NCI-H748 treated with DMSO at 0.1 percent for 48 hours (cell line): ENCODE measurements around the gene BACH2.

ENCODE experiments used
- DNase-seq: peaks from one replicate; lab custom pipeline; 2025; lab: John Stamatoyannopoulos, UW

The BACH2 gene

DNA sequence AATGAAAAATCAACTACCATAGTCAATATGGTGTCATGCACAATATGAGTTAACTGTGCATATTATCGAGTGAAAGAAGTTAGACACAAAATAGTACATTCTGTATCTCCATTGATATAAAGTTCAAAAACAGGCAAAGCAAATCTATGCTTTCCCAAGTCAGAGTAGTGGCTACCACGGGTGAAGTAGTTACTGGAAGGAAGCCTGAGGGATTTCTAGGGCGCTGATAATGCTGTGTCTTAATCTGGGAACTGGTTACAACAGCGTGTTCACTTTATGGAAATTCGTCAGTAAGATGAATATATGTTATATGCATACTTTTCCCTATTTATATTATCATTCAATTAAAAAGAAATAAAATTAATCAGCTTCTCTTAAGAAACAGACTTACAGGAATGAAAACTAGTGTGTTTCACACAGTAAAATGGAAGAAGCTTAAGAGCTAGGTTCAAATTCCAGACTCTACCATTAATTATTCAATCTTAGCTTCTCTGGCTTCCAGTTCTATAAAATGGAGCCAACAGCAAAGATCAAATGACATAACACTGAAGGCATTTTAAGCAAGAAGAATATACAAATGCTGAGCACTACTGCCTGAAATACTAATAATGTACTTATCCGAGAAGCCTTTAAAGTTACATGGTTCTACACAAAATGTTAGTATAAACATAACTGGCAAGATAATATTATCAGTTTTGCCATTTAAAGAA lies 19.2 kb downstream of the BACH2 start:
- no peak for DNase-seq

DNA sequence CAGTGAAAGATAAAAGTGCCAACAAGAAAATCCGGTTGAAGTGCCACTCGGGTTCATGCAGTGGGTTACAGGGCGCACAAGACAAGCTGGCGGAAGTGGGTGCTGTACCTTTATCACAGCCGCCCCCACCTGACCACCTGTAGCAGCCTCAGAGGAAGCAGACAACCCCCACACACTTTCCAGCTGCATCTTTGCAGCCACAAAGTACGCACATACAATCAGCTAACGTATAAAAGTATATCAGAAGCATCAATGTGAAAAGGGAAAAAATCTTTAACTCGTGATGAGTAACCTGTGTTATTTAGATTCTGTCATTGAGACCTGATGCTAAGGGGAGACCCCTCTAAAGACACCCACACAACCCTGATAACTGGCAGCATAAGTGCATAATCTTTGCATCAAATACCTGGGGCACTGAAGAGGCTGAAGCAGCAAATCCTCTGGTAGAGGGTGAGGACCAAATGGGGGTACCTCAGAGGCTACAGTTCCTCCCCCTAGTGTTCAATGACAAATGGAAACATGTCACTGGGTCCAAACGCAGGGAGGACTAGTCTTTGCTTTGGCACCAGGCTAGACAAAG lies 22.1 kb downstream of the BACH2 start:
- no peak for DNase-seq

DNA sequence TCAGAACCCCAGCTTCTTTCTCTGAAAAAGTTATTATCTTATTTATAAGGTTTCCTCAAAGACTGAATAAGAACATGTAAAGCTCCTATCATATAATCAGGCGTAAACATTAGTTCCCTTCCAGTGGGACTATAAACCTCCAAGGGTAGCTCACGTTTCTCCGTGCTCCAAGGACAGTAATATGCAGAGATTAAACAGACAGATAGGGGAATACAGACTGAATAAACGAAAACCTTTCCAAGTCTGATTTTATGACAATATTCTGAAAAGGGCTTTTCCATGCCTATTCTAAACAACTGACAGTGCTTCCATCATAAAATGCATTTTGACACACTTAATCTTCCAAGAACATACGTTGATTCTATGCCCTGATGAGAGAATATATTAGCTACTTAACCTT lies 22.8 kb downstream of the BACH2 start:
- no peak for DNase-seq

DNA sequence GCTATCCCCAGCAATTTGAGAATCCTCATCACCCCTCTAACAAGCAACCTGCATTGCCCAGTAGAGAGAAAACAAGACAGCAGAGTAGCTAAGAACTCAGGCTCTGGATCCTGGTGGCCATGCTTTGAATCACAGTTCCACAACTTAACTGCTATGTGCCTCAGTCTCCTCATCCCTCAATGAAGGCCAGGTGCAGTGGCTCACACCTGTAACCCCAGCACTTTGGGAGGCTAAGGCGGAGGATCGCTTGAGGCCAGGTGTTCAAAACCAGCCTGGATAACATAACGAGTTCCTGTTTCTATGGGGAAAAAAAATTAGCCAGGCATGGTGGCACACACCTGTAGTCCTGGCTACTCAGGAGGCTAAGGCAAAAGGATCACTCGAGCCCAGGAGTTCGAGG lies 23.7 kb downstream of the BACH2 start:
- no peak for DNase-seq

DNA sequence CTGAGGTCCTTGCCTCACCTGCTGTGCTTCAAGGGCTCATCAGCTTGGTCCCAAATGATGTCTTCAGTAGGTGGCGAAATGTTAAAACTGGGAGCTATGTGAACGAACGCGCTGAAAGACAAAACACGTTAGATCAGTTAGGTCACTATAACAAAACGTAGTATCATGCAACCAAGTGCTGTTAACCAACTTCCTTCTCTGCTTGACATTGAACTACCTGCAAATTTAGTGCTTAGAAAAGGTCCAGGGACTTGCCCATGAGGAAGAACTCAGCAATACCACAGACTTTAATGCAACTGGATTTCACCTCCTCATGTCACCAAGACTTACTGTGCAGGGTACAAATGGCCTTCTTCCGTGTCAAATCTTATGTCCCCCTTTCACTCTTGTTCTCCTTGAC lies 24.8 kb downstream of the BACH2 start:
- DNase-seq: no peak

DNA sequence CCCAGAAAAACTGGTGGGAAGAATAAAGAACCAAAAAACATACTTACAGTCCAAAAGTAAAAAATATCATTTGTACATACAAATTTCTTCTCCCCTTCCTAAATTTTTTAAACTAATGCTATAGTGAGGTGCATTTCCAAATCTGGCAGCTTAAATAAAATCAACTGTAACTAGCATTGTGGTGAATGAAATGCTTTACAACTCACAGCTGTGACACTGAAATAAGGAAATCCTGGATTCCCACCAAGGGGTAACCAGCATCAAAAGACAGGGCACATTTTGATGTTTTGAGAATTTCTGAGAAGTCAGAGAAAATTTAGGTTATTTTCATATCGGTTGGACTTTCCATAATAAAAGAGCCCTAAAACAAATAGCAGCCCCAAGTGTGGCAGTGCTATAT lies 27.3 kb downstream of the BACH2 start:
- DNase-seq: no peak

DNA sequence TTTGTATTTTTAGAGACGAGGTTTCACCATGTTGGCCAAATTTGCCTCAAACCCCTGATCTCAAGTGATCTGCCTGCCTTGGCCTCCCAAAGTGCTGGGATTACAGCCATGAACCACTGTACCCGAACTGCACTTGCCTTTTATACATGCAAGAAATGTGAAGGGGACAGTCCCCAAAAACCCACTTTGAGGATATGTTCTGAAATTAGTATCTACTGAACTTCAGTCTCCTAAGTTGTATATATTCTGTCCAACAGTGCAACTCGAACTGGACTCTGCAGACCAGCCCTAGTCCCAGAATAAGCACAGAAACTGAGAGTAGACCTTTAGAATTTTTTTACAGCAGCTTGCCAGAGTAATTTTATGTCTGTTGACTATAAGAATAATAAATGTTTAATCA lies 28.5 kb downstream of the BACH2 start:
- DNase-seq: no peak

DNA sequence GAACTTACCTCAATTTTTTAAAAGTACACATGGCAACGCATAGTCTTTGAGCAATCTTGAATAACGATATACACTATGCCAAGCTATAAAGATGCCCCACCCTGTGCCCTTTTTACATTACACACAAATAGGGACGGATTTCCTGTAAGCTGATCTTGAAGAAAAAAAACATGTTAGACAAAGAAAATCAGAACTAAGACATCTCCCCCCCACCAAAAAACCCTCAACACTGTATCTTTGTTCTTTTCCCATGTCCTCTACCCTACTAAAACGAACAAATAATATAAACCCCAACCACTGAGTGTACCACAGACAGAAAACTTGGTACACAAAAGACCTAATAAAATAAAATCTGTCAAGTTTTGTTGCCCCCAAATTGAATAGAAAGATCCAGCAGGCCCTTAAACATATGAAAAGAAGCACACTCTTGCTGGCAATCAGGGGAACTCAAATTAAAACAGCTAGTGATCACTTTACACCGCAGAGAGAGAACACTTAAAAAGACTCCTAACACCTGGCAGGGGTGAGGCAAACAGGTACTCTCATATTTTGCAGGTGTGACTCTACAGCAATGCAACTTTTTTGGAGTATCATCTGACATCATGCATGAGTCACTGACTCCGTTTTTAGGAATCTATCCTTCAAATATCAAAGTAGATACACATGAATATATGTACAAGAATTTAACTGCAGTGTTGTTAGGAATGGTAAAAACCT lies 29.6 kb downstream of the BACH2 start:
- DNase-seq: no peak

DNA sequence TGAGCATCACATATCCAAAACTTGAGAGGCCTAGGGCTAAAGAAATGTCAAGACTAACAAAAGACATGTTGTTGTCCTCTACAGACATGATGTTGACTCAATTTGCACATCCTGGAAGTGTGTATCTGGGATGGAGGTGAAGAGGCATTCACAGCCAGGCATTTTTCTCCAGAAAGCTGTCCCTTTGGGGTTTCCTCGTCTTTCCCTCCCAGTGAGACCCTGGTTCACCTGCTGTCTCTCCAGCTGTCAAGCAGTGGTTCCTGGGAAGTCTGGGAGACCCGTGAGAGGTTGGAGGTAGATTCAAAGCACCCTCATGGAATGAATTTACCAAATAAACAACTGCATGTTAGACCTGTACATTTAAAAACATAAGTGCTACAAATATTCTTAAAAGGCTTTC lies 32.1 kb downstream of the BACH2 start:
- no peak for DNase-seq

DNA sequence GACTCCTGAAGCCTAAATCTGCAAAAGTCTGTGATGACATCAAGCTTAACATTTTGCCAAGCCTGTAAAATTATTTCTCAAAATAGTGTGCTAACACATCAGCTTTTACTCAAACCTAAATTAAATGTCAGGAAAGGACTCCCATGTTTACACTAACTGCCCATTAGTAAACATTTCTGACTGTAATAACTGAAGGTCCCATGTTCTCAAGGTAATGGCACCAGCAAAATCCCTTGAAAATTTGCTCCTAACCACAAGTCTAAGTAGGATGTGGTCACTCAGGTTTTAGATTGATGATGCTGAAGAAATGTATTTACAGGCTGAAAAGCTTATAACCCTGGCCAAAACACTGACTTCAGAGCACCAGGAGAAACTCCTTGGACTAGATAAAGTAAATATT lies 33.0 kb downstream of the BACH2 start:
- no peak for DNase-seq

DNA sequence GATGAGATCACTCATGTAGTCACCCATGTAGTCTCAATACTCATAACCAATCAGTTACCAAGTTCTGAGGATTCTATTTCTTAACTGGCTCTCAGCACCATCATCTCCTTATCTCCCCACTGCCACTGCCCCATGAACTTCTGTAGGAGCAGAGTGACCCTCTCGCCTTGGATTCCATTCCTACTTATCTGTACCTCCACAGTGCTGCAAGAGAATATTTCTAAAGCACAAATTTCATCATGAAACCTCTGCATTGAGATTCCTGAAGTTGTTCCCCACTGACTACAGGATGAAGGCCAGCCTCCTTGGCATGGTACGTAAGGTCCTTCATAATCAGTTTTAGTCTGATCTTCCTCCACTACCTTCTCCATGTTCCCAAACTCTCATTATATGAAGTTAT lies 34.8 kb downstream of the BACH2 start:
- no peak for DNase-seq

DNA sequence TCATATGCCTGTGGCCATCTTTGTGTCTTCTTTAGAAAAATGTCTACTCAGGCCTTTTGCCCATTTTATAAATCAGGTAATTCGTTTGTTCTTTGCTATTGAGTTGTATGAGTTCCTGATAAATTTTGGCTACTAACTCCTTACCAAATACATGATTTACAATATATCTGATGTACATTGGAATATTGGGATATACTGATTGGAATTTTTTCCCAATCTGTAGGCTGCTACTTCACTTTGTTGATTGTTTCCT lies 39.2 kb downstream of the BACH2 start:
- DNase-seq: no peak

DNA sequence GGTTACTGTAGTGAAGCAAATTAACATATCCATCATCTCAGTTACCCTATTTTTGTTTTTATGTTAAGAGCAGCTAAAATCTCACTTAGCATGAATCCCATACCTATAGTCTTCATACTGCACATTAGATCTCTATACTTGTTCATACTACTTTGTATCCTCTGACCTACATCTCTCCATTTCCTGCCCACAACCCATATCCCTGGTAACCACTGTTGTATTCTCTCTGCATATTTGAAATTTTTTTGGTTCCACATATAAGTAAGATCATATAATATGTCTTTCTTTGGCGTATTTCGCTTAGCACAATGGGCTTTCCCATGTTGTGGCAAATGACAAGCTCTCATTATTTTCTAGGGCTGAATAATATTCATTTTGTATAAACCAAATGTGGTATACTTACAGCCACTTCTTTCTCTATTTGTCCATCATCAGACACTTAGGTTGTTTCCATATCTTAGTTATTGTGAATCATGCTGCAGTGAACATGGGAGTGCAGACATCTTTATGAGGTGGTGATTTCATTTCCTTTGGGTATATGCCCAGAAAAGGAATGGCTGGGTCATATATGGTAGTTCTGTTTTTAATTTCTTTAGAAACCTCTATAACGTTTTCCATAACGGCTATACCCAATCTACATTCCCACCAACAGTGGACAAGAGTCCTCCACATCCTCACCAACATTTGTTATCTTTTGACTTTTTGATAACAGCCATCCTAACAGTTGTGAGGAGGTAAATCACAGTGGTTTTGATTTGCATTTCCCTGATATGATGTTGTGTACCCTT lies 39.8 kb downstream of the BACH2 start:
- DNase-seq: no peak

DNA sequence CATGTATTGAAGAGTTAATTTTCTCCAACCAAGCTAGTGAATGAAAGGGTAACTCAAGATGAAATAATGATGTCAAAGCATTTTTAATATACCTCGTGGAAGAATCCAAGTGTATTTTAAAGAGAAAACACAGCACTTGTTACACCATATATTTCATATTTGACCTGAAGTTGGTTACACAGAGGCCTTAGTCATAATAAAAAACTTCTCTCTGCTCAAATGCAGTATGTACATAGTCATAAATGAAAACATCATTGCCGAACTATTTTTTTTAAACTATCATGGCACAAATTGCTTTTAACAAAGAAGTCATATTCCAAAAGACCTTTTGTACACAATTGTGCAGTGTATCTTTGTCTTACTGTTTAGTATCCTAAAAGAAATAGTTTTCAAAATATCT lies 43.0 kb downstream of the BACH2 start:
- no peak for DNase-seq

DNA sequence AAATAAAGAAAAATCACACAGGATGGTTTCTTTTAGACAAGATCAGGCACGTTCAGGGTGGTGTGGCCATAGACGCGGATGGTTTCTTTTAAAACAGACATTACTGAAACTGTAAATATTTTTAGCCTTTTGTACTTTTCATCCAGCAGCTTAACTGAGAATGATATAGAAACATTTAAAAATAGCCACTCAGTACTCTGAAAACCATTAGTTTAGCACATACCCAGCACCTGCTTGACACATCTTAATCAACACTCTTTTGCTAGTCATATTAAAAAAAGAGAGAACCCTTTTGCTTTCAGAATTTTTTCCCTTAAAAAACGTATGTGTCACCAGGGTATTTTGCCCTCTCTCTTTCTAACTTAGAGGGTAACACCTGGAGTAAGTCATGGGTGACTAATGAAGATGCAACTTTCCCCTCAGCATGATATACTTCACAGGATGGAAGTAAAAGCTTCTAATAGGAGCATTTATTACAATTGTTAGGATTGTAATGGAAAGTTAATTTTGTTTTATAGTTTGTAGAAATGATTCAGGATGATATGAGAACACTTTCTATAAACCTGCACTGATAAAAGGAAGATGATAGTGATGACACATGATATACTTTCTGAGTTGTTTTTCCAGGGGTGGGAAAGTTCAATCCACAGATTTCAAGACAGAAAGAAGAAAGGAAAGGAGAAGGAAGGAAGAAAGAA lies 45.2 kb downstream of the BACH2 start:
- no peak for DNase-seq

DNA sequence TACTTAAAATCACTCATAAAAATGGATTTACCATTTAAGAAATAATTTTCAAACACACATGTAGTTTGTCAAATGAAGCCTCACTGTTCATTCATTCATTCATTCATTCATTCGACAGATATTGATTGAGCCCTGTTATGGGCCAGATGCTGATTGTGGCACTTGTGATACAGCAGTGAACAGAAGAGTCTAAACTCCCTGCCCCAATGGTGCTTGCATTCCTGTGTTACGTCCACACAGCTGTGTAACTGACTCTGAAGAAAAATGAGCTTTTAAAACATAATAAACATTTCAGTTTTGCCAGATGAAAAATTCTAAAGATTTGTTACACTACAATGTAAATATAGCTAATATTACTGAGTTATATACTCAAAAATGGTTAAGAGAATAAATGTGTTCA lies 46.2 kb downstream of the BACH2 start:
- no peak for DNase-seq

DNA sequence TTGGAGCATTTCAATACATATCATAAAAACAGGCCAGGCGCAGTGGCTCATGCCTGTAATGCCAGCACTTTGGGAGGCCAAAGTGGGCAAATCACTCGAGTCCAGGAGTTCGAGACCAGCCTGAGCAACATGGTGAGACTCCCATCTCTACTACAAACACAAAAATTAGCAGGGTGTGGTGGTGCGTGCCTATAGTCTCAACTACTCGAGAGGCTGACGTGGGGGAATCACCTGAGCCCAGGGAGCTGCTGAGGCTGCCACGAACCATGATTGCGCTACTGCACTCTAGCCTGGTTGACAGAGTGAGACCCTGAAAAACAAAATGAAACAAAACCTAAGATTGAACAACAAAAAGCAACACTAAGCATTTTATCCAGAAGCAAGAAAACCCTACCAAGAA lies 47.2 kb downstream of the BACH2 start:
- DNase-seq: no peak

DNA sequence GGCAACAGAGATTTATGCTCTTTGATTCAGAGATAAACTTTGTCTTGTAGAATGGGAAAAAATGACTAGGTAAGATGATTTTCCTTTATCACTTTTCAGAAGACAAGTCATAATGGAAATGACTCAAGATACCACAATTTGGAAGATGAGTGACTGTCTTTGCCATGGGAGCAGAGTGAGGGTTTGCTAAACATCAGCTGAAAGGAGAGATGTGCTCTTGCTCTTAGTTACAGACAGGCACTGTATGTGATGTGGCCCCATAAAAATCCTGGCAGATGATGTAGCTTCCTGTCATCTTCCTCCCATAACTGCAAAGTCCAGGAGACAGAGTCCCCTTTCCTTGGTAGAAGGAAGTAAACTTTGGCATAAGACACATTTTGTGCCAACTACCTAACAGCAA lies 47.6 kb downstream of the BACH2 start:
- no peak for DNase-seq

DNA sequence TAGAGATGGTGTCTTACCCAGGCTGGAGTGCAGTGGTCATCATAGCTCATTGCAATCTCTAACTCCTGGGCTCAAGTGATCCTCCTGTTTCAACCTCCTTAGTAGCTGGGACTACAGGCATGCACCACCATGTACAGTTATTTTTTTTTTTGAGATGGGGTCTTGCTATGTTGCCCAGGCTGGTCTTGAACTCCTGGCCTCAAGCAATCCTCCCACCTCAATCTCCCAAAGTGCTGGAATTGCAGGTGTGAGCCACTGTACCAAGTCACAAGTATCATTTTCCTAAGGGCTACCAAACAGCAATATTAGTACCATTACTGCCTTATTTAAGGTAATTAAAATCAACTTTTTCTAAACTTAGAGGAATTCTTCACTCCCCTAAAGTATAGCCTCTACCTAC lies 49.4 kb downstream of the BACH2 start:
- no peak for DNase-seq

DNA sequence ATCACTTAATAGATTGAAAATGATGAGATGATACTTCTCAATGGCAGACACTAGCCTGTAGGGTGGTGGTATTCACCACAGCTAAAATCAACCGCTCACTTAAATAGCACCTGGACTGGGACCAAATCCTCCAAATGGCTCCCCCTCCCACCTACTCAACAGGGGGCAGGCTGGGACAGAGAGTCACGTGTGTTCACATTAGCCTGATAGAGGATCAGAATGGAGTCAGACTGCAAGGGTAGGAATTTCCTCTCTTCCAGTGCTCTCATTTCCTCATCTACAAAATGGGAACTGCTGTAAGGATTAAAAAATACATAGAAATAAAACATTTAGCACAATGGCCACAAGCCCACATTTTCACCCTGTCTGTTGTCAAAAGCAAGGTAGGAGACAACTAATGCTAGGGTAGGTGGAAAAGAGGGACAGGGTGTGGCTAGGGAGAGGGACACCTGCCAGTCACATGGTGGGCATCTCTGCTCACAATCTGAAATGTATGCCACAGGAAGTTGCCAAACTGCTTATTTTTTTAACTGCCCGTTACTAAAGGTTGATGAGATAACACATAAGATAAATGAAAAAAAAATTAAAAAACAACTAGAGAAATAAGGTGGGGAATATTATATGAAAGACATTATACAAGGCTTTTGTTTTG lies 55.3 kb downstream of the BACH2 start:
- no peak for DNase-seq

DNA sequence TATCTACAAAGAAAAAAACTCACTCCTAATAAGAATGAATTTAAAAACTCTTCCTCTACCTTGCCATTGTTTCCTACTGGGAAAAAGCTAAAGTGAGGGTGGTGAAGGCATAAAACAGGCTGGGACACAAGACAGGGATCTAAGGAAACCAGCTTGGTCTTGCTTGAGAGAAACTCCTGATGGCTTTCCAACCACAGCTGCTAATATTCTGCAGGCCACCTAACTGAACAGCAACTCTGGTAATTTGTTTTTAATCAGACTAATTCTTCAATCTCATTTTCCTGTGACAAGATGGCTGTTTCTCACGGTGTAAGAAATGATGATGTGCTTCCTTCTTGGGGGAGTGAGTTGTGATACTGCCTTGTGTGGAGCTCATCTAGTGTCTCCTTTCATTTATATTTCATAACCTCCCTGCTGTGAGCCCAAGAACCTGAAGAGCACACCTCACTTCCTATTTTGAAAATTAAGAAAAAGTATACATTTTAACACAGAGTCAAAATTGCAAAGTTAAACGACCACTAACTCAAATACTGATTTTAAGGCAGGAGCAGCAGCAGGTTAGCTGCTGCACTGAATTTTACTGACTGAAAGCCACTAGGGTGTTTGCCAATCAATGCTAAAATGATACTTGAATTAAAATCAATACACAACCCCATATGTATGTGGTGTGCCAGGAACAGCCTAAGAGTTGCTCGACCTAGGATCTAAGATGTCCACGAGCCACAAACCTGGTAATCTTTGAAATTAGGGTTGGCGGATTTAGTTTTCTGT lies 58.0 kb downstream of the BACH2 start:
- DNase-seq: no peak
